HCEC 1CT (cell line): Measurements from ENCODE around the gene GRK2.

Source experiments
- DNase-seq: peaks from one replicate; pipeline ENCODE4 v3.0.0-alpha.2; 2017

GRK2 gene

GRCh38 chr11:67271205-67271540 lies 4.9 kb downstream of the GRK2 start:
- no peak for DNase-seq

- DNase-seq, result no peak
These were observed 5.4 kb downstream of the GRK2 start for GRCh38 chr11:67271541-67272284.

- no peak for DNase-seq
These were observed 6.3 kb downstream of the GRK2 start for GRCh38 chr11:67272327-67273259.

GRCh38 chr11:67273260-67273990 lies 7.2 kb downstream of the GRK2 start:
- no peak for DNase-seq

- DNase-seq, result no peak
These were observed 8.7 kb downstream of the GRK2 start for GRCh38 chr11:67274768-67275605.

GRCh38 chr11:67275606-67276409 lies 9.5 kb downstream of the GRK2 start:
- DNase-seq, result no peak

- peak; percentile 38 for DNase-seq
These were observed 10.5 kb downstream of the GRK2 start for GRCh38 chr11:67276781-67277230.

- DNase-seq, result peak; percentile 73
These were observed 11.1 kb downstream of the GRK2 start for GRCh38 chr11:67277231-67277961.

- DNase-seq, result no peak
These were observed 12.1 kb downstream of the GRK2 start for GRCh38 chr11:67278135-67278938.

GRCh38 chr11:67278939-67279588 lies 12.8 kb downstream of the GRK2 start:
- DNase-seq, result no peak

GRCh38 chr11:67279589-67280340 lies 13.5 kb downstream of the GRK2 start:
- DNase-seq, result no peak

- no peak for DNase-seq
These were observed 14.1 kb downstream of the GRK2 start for GRCh38 chr11:67280341-67280787.

- DNase-seq, result no peak
These were observed 14.7 kb downstream of the GRK2 start for GRCh38 chr11:67280788-67281551.

- DNase-seq, result no peak
These were observed 15.4 kb downstream of the GRK2 start for GRCh38 chr11:67281552-67282150.

- DNase-seq, result no peak
These were observed 16.0 kb downstream of the GRK2 start for GRCh38 chr11:67282155-67282875.

- DNase-seq, result no peak
These were observed 16.7 kb downstream of the GRK2 start for GRCh38 chr11:67282876-67283371.
